GM12875 (cell line): Measurements from ENCODE around the gene TUBB4B.
A peak's percentile ranks its signal among the peaks of the same experiment; 100 is the strongest.

ENCODE experiments used
- H3K4me3 ChIP-seq: one replicate; pipeline ENCODE4 v1.5.1; 2011; ENCODE audit warnings: low read depth, low read length, control low read depth
- CTCF ChIP-seq: IDR thresholded peaks from 2 replicates; pipeline ENCODE4 v1.5.1; 2011; ENCODE audit warnings: low read depth, mild to moderate bottlenecking, control low read depth, inconsistent platforms, low read length, moderate library complexity, borderline replicate concordance; ENCODE audit not compliant: insufficient read depth

Gene TUBB4B

GRCh38 chr9:137269231-137269772 lies 28.2 kb downstream of the TUBB4B start:
- peak overlapping the region; percentile 21 for H3K4me3 ChIP-seq
- no peak for TF ChIP-seq CTCF

- no peak overlapping the region for H3K4me3 ChIP-seq
- no peak for TF ChIP-seq CTCF
Measured at GRCh38 chr9:137270929-137271695, 30.0 kb downstream of the TUBB4B start.

GRCh38 chr9:137271696-137272076 lies 30.6 kb downstream of the TUBB4B start:
- no peak for TF ChIP-seq CTCF
- H3K4me3 ChIP-seq = no peak overlapping the region

- TF ChIP-seq CTCF = no peak
- H3K4me3 ChIP-seq = no peak overlapping the region
Measured at GRCh38 chr9:137272241-137273094, 31.4 kb downstream of the TUBB4B start.

GRCh38 chr9:137273095-137273490 lies 32.0 kb downstream of the TUBB4B start:
- no peak for TF ChIP-seq CTCF
- H3K4me3 ChIP-seq = no peak overlapping the region

GRCh38 chr9:137273611-137274320 lies 32.7 kb downstream of the TUBB4B start:
- H3K4me3 ChIP-seq = no peak overlapping the region
- TF ChIP-seq CTCF = no peak
